H1 (cell line): ENCODE measurements around the gene BICDL1. TPM values are rescaled to one million over a fixed set of nuclear protein-coding genes. Genes with fewer than 3 reads are reported as not detected.
"Not testable (repeated sequence)": the region's sequence is repeated elsewhere in the genome, so short reads cannot be mapped to it uniquely, and the experiment has no call there.

Experiments
- CTCF ChIA-PET: fragments of 300-600 bp; sonication (Branson Sonifier 250); formaldehyde crosslinking; loops from one replicate; lab custom pipeline; 2021; ENCODE audit not compliant: partially characterized antibody; lab: Charles Lee
- POLR2A ChIA-PET: fragments of 300-600 bp; sonication (Branson Sonifier 250); formaldehyde crosslinking; loops from one replicate; lab custom pipeline; 2021; ENCODE audit warnings: inconsistent platforms; ENCODE audit not compliant: partially characterized antibody; lab: Charles Lee
- DNase-seq, 2 experiments: peaks; one replicate each; pipeline versions ENCODE4 v3.0.0 to v3.0.0-alpha.2; 2010 to 2022; ENCODE audit warnings: low spot score in 2 of 2, low read depth in 1 of 2, mixed read lengths in 1 of 2
- FAIRE-seq: peaks from 2 replicates; lab custom pipeline; 2011; peaks lifted over from hg19 to GRCh38; lab: Jason Lieb, UNC
- H2AFZ ChIP-seq: 2 replicates; pipeline ENCODE4 v1.8.1; 2012; ENCODE audit warnings: low read length, inconsistent platforms
- H2AK5ac ChIP-seq: 2 replicates; pipeline ENCODE4 v1.6.1; 2013; ENCODE audit warnings: low read depth, low read length
- H2BK120ac ChIP-seq: replicated peaks from 2 replicates; pipeline ENCODE3; 2013; ENCODE audit warnings: low read depth, low read length, inconsistent platforms
- H2BK12ac ChIP-seq: 2 replicates; pipeline ENCODE4 v1.6.1; 2013; ENCODE audit warnings: low read depth, low read length
- H2BK15ac ChIP-seq: 2 replicates; pipeline ENCODE4 v1.6.1; 2013; ENCODE audit warnings: low read length
- H2BK20ac ChIP-seq: 2 replicates; pipeline ENCODE4 v1.6.1; 2013; ENCODE audit warnings: low read length
- H2BK5ac ChIP-seq: 2 replicates; pipeline ENCODE4 v1.6.1; 2013; ENCODE audit warnings: low read depth, low read length
- H3K14ac ChIP-seq: 2 replicates; pipeline ENCODE4 v1.6.1; 2013; ENCODE audit warnings: inconsistent platforms; ENCODE audit not compliant: insufficient read length
- H3K18ac ChIP-seq: 2 replicates; pipeline ENCODE4 v1.6.1; 2013; ENCODE audit warnings: low read length; ENCODE audit errors: extremely low read depth
- H3K23ac ChIP-seq: 2 replicates; pipeline ENCODE4 v1.6.1; 2013; ENCODE audit warnings: inconsistent platforms; ENCODE audit not compliant: insufficient read length
- H3K23me2 ChIP-seq: 2 replicates; pipeline ENCODE4 v1.6.1; 2013; ENCODE audit warnings: low read depth, low read length
- H3K27ac ChIP-seq: 2 replicates; pipeline ENCODE4 v1.6.1; 2011; ENCODE audit warnings: low read depth, low read length, inconsistent platforms
- H3K27me3 ChIP-seq, 4 experiments: replicated peaks in 1 of 4; 1 replicate in 1 of 4; 2 replicates in 3 of 4; pipeline versions ENCODE4 v1.6.1 to v1.8.1; 2011 to 2013; ENCODE audit warnings: low read length in 3 of 4, mild to moderate bottlenecking in 3 of 4, inconsistent platforms in 2 of 4, mixed read lengths in 2 of 4, moderate library complexity in 1 of 4; ENCODE audit not compliant: control insufficient read depth in 3 of 4, insufficient read depth in 3 of 4; ENCODE audit errors: extremely low read depth in 1 of 4
- H3K36me3 ChIP-seq, 4 experiments: 2 replicates each; pipeline versions ENCODE4 v1.6.1 to v1.8.1; 2011 to 2013; ENCODE audit warnings: mild to moderate bottlenecking in 4 of 4, low read length in 3 of 4, moderate library complexity in 2 of 4, control low read depth in 1 of 4, inconsistent platforms in 1 of 4; ENCODE audit not compliant: insufficient read depth in 4 of 4, control insufficient read depth in 2 of 4
- H3K4ac ChIP-seq: replicated peaks from 2 replicates; pipeline ENCODE3; 2013; ENCODE audit warnings: low read length, low read depth, mixed read lengths, inconsistent platforms; ENCODE audit not compliant: insufficient read length
- H3K4me1 ChIP-seq, 4 experiments: replicated peaks in 1 of 4; 1 replicate in 1 of 4; 2 replicates in 3 of 4; pipeline versions ENCODE4 v1.6.1 to v1.8.1; 2011 to 2013; ENCODE audit warnings: low read length in 3 of 4, inconsistent platforms in 2 of 4, mixed read lengths in 1 of 4; ENCODE audit not compliant: insufficient read depth in 4 of 4, control insufficient read depth in 3 of 4
- H3K4me2 ChIP-seq, 2 experiments: 2 replicates each; pipeline versions ENCODE4 v1.6.1 to v1.8.1; 2011 to 2013; ENCODE audit warnings: low read depth in 2 of 2, low read length in 2 of 2, control low read depth in 1 of 2, inconsistent platforms in 1 of 2, mild to moderate bottlenecking in 1 of 2; ENCODE audit not compliant: insufficient read depth in 1 of 2
- H3K4me3 ChIP-seq, 4 experiments: fragments of 200-600, 300-600 bp in 1 of 4; sonication (generic), shearing (Covaris generic), sonication (Bioruptor Twin) in 1 of 4; 2 replicates each; pipeline versions ENCODE4 v1.5.1 to v1.8.1; 2011 to 2016; ENCODE audit warnings: low read length in 4 of 4, low read depth in 3 of 4, control low read depth in 2 of 4, inconsistent platforms in 2 of 4, mild to moderate bottlenecking in 2 of 4, mixed read lengths in 1 of 4, moderate library complexity in 1 of 4; ENCODE audit not compliant: insufficient read depth in 2 of 4; ENCODE audit errors: extremely low read depth in 1 of 4
- H3K56ac ChIP-seq: replicated peaks from 2 replicates; pipeline ENCODE3; 2013; ENCODE audit warnings: low read depth, mild to moderate bottlenecking, mixed read lengths, low read length, inconsistent platforms; ENCODE audit not compliant: insufficient read length
- H3K79me1 ChIP-seq: 2 replicates; pipeline ENCODE4 v1.6.1; 2013; ENCODE audit warnings: low read depth, low read length, control low read depth
- H3K79me2 ChIP-seq, 2 experiments: 2 replicates each; pipeline versions ENCODE4 v1.6.1 to v1.8.1; 2012 to 2013; ENCODE audit warnings: low read length in 2 of 2, mild to moderate bottlenecking in 2 of 2, inconsistent platforms in 1 of 2; ENCODE audit not compliant: insufficient read depth in 2 of 2, control insufficient read depth in 1 of 2
- H3K9ac ChIP-seq, 4 experiments: replicated peaks in 1 of 4; 1 replicate in 1 of 4; 2 replicates in 3 of 4; pipeline versions ENCODE4 v1.6.1 to v1.8.1; 2011 to 2013; ENCODE audit warnings: low read depth in 3 of 4, low read length in 3 of 4, control low read depth in 2 of 4, mild to moderate bottlenecking in 2 of 4, moderate library complexity in 2 of 4, inconsistent platforms in 1 of 4; ENCODE audit errors: extremely low read depth in 1 of 4
- H3K9me3 ChIP-seq, 2 experiments: 2 replicates each; pipeline versions ENCODE4 v1.6.1 to v1.8.1; 2012 to 2013; ENCODE audit warnings: mild to moderate bottlenecking in 2 of 2, moderate library complexity in 2 of 2, control low read depth in 1 of 2, inconsistent platforms in 1 of 2, low read depth in 1 of 2, low read length in 1 of 2, mixed read lengths in 1 of 2; ENCODE audit not compliant: insufficient read depth in 2 of 2
- H4K20me1 ChIP-seq, 2 experiments: replicated peaks in 1 of 2; 2 replicates each; pipeline versions ENCODE3 to v1.8.1; 2011 to 2013; ENCODE audit warnings: inconsistent platforms in 2 of 2, low read length in 2 of 2, mild to moderate bottlenecking in 1 of 2; ENCODE audit not compliant: insufficient read depth in 2 of 2, control insufficient read depth in 1 of 2
- H4K5ac ChIP-seq: 2 replicates; pipeline ENCODE4 v1.6.1; 2013; ENCODE audit warnings: low read length, low read depth, mixed read lengths, inconsistent platforms; ENCODE audit not compliant: insufficient read length
- H4K8ac ChIP-seq: 2 replicates; pipeline ENCODE4 v1.8.0; 2013; ENCODE audit warnings: mild to moderate bottlenecking, moderate library complexity, low read length, inconsistent platforms; ENCODE audit not compliant: insufficient read depth; ENCODE audit errors: extremely low read depth
- H4K91ac ChIP-seq: replicated peaks from 2 replicates; pipeline ENCODE3; 2013; ENCODE audit warnings: low read length, mixed read lengths, inconsistent platforms; ENCODE audit not compliant: insufficient read length
- WGBS, 2 experiments: shearing (Covaris generic) in 1 of 2; methylation state at CpG; one replicate each; pipeline versions ENCODE4 v1.1.6 to v1.1.7; 2013 to 2015; ENCODE audit warnings: low lambda C conversion rate in 2 of 2, mixed read lengths in 2 of 2, inconsistent platforms in 1 of 2, low coverage in 1 of 2, missing lambda C conversion rate in 1 of 2; ENCODE audit not compliant: insufficient replicate concordance in 2 of 2, insufficient coverage in 1 of 2, insufficient read length in 1 of 2; ENCODE audit errors: extremely low coverage in 1 of 2, missing lambda C conversion rate in 1 of 2; 5-methylcytosine and 5-hydroxymethylcytosine counted together
- polyA plus RNA-seq, 7 experiments: library from polyadenylated mRNA; depleted of rRNA in 3 of 7; stranded (reverse) in 5 of 7; unstranded in 2 of 7; fragments of >200 nt in 5 of 7; fragments of 200-250 nt in 2 of 7; gene quantifications; 1 replicate in 5 of 7; 2 replicates in 1 of 7; 4 replicates in 1 of 7; pipeline versions ENCODE4 v1.2.1 to v1.2.3, GENCODE V29; 2011 to 2013; ENCODE audit warnings: missing spikeins in 2 of 7, mixed read lengths in 2 of 7
- total RNA-seq: library from RNA; stranded (reverse); fragmentation: NEBNext Ultra II Directional; extraction: Animal tissue kit (Norgen Biotek cat#: 25700); gene quantifications from 2 replicates; pipeline ENCODE4 v1.2.1, GENCODE V29; 2021

BICDL1 gene
- total and polyA plus RNA-seq, 2 of the 8 experiments (the other 6 are each of a cell fraction or from before 2014, with no cell fraction given) = 17.2 to 25.9 TPM

- H4K20me1 ChIP-seq, H3K23ac ChIP-seq, H2BK15ac ChIP-seq, H3K36me3 ChIP-seq, H4K91ac ChIP-seq, H2AK5ac ChIP-seq, H2BK5ac ChIP-seq, H2AFZ ChIP-seq, H3K18ac ChIP-seq, H3K23me2 ChIP-seq, H2BK12ac ChIP-seq, CTCF ChIA-PET, H4K5ac ChIP-seq, H2BK20ac ChIP-seq, H3K4me2 ChIP-seq, H3K79me2 ChIP-seq, H3K27me3 ChIP-seq, H3K56ac ChIP-seq, H3K27ac ChIP-seq, H3K4ac ChIP-seq, H3K4me1 ChIP-seq, H4K8ac ChIP-seq, H3K9me3 ChIP-seq, H2BK120ac ChIP-seq, H3K14ac ChIP-seq, FAIRE-seq, H3K4me3 ChIP-seq, DNase-seq, POLR2A ChIA-PET, H3K79me1 ChIP-seq, H3K9ac ChIP-seq: not testable (repeated sequence)
- 95% methylated on average over 3 of the region's 5 CpGs; no CpG with 5 or more reads in 1 of the 2 experiments for WGBS, 2 experiments
Measured at GRCh38 chr12:120045367-120045766, 56.3 kb downstream of the BICDL1 start.
